GM21423 (cell line): ENCODE measurements around the gene MGMT.
A peak's percentile ranks its signal among the peaks of the same experiment; 100 is the strongest.
"Not testable (repeated sequence)": the region's sequence is repeated elsewhere in the genome, so short reads cannot be mapped to it uniquely, and the experiment has no call there.

ENCODE experiments used
- ATAC-seq: cut with Tn5 transposase; IDR thresholded peaks from one replicate; pipeline ENCODE4 v1.9.1; 2021; ENCODE audit warnings: mild to moderate bottlenecking, moderate library complexity; ENCODE audit not compliant: unreplicated experiment

The MGMT gene

DNA sequence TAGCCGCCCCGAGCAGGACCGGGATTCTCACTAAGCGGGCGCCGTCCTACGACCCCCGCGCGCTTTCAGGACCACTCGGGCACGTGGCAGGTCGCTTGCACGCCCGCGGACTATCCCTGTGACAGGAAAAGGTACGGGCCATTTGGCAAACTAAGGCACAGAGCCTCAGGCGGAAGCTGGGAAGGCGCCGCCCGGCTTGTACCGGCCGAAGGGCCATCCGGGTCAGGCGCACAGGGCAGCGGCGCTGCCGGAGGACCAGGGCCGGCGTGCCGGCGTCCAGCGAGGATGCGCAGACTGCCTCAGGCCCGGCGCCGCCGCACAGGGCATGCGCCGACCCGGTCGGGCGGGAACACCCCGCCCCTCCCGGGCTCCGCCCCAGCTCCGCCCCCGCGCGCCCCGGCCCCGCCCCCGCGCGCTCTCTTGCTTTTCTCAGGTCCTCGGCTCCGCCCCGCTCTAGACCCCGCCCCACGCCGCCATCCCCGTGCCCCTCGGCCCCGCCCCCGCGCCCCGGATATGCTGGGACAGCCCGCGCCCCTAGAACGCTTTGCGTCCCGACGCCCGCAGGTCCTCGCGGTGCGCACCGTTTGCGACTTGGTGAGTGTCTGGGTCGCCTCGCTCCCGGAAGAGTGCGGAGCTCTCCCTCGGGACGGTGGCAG, at the start of gene MGMT:
Gene MGMT, plus strand, starts transcription at position 539 of the 656 bp plus-strand sequence.
- ATAC-seq: peak; percentile 94

GRCh38 chr10:129417870-129418269, 49.2 kb upstream of the MGMT start:
- ATAC-seq: no peak

DNA sequence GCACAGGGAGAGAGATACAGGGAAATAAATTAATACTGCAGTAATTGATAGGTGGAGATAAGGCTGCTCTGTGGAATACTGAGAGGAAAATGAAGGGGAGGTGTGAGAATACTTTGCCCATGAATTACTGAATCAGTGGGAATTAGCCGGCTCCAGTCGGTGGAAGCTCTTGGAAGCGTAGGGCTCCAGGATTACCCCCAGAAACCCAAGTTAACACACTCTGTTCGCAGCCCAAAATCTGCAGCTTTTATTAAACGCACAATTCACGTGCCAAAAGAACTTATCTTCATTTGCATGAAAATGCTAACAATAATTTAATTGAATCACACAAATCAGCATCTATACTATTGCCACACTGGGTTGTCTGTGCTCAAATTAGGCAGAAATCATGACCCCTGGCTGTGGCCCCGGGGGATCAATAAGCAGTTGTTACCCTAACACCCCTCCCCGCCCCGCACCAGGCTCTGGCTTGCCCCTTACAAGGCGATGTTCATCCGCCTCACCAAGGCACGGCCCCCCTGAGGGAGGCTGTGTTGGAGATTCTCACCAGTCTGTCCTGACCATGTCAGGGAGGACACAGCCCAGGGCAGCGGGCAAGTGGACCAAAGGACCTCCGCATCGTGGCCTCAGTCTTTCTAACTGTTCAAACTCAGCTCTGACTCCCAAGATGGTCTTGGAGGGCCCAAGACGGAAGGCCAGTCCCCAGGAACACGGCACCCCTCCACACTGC, 48.4 kb upstream of the MGMT start:
- ATAC-seq: no peak

DNA sequence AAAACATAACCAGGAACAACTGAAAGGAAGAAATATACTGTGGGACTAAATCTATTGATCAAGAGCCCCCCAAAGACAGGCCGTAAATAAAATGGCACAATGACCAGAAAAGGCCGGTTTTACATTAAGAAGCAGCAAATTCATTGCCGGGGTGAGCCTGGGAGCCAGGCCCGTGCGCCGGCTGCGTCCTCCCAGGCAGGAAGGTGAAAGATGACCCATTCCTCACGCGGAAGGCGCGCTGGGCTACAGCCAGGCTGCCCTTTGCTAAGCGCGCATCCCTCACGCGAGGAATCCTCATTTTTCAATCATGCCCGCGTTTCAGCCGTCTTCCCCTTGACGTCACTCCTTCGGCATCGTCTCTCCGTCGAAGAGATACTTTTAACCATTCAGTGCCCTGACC, 47.6 kb upstream of the MGMT start:
- no peak for ATAC-seq

- no peak for ATAC-seq
Measured at GRCh38 chr10:129421399-129422010, 45.5 kb upstream of the MGMT start.

DNA sequence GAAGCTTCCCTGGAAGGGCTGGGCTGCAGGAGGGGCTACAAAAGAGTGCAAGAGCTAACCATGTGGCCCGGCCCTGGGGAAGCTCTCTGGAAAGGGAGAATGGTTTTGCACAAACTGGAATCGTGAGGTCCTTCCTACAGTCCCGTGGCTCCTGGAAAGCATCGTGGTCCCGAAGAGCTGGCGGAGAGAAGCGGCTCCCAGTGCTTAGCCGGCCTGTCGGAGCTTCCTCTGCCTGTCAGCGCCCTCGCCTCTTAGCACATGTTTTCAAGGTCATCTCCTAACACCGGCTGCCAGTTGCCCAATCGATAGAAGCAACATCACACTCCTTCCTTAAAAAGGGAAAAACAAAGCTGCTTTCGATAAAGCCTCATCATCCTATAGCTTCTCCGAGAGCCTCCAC, 42.1 kb upstream of the MGMT start:
- ATAC-seq: no peak

DNA sequence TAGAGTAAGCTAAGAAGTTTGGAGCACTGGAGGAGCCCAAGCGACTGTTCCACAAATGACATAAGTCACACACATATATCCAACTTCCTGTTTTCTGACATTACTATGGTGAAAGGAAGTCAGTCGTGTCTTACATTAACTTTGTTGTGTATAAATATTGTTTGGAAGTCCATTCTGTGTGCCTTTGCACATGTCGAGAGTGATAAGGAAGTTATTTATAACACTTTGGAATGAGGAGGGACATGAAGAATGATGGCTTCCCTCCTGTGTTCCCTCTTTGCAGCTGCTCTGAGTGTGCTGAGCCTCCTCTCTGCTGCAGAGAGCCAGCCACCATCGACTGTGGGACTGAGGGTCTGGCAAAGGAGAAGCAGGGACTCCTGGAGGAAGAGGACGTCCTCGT, 40.4 kb upstream of the MGMT start:
- no peak for ATAC-seq

DNA sequence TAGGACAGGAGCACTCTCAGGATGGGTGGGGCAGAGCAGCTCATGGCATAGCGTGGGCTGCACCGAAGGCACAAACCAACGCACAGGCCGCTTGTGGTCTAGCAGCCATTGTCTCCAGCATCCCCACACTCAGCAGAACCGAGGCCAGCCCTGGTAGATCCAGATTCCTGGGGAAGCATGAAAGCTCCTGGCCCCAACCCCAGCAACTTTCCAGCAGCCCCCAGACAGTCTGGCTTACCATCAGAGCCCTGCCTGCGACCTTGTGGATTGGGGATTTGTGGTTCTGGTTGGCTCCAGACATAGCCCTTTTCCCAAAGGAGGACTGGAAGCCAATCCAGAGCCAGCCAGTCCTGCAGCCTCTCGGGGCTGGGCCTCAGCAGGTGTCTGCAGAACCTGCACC, 33.8 kb upstream of the MGMT start:
- ATAC-seq: no peak

DNA sequence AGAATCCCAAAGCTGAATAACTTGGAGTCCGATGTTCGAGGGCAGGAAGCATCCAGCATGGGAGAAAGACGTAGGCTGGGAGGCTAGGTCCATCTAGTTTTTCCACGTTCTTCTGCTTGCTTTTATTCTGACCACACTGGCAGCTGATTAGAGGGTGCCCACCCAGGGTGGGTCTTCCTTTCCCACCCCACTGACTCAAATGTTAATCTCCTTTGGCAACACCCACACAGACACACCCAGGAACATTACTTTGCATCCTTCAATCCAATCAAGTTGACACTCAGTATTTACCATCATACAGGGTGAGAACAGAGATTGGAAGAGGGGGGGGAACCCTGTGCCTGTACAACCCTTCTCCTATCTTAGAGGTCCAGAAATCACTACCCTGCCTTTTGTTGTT, 31.3 kb upstream of the MGMT start:
- not testable (repeated sequence) for ATAC-seq

DNA sequence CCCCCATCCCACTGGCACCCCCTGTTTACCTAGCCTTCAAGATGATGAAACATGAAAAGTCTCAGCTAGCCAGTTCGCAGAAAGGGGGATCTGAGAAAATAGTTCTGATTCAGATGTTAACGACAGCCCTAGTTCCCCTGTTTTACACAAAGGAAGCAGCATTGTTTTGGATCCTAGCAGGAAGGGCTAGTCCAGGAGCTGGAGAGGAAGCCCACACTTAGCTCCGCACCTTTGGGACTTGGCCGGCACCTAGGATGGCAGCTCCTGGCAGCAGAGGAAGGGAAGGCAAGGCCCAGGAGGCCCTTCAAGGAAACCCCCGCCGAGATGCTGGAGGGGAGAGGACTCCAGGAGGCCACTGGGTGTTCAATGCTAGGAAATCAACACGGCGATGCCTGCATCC, 29.0 kb upstream of the MGMT start:
- ATAC-seq: no peak

DNA sequence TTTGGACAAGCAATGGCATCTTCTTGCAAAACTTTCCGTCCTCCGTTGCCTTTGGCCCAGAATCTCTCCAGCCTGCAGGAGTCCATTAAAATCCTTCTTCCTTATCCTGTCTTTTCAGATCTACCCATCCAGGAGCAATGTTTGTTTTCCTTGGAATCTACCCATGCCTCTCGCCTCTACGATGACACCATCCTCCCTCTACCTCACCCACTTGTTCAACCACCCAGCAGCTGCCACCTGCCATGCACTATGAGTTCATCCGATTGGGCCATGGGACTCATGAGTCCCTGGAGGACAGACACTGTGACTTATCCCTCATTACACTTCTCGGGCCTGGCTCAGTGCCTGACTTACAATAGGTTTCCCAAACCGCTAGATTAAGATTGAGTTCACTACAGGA, 26.8 kb upstream of the MGMT start:
- ATAC-seq: no peak

- ATAC-seq: no peak
Measured at GRCh38 chr10:129440722-129441316, 26.2 kb upstream of the MGMT start.

- no peak for ATAC-seq
Measured at GRCh38 chr10:129441372-129442009, 25.6 kb upstream of the MGMT start.

DNA sequence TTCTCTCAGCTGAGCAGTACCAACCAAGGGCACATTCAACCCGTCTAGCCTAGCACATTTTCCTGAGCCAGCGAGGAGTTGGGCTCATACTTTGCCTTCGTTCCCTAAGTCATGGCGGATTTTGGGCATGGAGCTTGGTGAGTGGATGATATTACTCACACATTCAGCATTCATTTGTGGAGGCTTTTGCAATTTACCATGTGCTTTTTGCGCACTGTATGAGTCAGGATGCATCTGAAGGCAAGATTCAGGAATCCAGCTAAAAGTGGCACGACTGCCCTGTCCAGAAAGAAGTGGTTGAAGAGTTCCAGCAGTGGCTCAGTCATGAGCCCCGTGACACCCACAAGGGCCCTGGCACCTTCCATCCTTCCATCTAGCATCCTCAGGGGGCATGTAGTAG, 24.2 kb upstream of the MGMT start:
- no peak for ATAC-seq

DNA sequence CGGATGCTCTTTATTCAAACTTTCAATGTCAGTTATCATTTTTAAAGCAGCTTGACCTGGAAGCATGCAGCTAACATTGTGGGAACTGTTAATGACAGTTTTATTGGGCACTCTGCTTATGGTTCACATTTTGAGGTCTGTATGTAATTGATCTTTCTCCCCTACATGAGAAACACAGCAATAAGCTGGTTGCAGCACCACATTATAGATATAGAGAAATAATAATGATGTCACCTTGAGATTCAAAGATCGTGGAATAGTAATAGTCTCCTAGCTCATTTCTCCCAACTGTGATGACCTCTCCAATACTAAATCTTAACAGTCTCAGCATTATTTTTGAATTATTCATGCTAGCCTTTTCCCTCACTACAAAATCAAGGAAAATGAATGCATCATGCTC, 22.7 kb upstream of the MGMT start:
- no peak for ATAC-seq

DNA sequence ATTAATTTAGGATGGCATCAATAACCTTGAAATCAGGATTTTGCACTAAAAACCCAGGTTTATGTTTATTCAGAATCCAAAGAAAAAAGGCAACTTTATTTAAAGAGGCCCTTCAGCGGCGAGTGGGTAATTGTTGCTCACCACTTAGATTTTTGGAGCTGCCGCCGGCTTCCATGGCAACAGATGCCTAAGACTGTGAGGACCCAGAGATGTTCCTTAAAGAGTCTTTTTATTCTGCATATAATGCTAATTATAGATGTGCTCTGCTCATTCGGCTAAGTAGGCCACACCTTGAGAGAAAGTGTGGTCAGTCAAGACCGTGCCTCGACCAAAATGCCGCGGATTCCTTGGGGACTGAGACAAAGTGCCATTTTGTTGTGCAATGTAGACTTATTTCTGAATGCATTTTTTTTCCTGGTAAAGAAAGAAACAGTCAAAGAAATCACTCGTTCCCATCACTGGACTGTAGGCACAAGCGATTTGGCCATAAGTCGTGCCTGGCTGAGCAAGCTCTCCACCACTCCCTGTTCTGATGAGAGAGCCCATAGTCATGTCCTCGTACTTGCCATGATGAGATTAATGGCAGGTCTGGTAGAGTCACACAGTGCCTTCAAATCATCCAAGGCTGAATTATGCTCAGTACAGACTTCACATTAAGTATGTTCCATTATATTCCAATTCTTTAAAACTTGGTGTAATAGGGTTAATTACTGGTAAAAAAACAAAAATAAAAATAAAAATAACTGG, 21.4 kb upstream of the MGMT start:
- ATAC-seq: no peak

GRCh38 chr10:129446183-129446581, 20.9 kb upstream of the MGMT start:
- ATAC-seq: no peak

GRCh38 chr10:129447486-129447885, 19.6 kb upstream of the MGMT start:
- ATAC-seq: no peak

- ATAC-seq: no peak
Measured at GRCh38 chr10:129448086-129448485, 19.0 kb upstream of the MGMT start.

DNA sequence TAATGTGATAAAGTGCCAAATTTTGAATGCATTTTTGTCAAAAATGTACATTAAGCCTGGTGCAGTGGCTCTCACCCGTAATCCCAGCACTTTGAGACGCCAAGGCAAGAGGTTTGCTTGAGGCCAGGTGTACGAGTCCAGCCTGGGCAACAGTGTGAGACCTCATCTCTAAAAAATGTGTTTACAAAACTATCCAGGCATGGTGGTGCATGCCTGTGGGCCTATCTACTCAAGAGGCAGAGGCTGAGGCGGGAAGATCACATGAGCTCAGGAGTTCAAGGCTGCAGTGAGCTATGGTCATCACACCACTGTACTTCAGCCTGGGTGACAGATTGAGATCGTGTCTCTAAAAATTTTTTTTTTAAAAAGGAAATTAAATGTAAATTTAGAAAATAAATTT, 18.5 kb upstream of the MGMT start:
- ATAC-seq: no peak

- ATAC-seq: no peak
Measured at GRCh38 chr10:129449893-129450292, 17.1 kb upstream of the MGMT start.
